GM10266 (cell line): ENCODE measurements around the gene FKBP1C.

Source experiments
- DNase-seq: peaks from one replicate; pipeline ENCODE4 v3.0.0; 2012; ENCODE audit errors: extremely low spot score
- CTCF ChIP-seq: IDR thresholded peaks from 2 replicates; pipeline ENCODE4 v1.5.1; 2012; ENCODE audit warnings: mild to moderate bottlenecking, low read depth; ENCODE audit not compliant: control insufficient read depth, insufficient read depth; ENCODE audit errors: missing control alignments

Gene FKBP1C

DNA sequence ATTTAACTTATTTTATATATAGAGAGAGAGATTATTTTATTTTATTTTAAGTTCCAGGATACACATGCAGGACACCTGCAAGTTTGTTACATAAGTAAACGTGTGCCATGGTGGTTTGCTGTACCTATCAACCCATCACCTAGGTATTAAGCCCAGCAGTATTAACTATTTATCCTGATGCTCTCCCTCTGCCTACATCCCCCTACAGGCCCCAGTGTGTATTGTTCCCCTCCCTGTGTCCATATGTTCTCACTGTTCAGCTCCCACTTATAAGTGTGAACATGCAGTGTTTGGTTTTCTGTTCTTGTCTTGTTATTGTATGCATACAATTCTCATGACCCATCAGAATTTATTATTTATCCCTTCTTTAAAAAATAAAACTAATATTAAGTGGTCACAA is 34.6 kb downstream of the FKBP1C start:
- no peak for TF ChIP-seq CTCF
- no peak for DNase-seq

DNA sequence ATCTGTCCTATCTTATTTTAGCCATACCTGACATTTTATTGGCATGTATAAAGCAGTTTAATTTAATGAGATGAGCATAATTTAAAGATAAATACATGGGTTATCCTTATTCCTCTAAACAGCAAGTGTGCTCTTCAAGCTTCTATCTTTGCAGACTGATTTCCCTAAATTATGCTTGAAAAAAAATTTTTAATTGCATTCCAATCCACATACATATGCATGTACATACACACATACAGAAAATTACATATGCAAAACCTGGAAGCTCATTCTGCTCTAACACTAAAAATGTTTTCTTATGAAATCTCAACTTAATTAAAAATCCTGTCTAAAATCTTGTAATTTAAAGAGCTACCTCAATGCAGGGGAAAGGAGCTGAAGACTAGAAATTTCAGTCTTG is 35.3 kb downstream of the FKBP1C start:
- TF ChIP-seq CTCF: no peak
- no peak for DNase-seq

GRCh38 chr6:63249875-63250482 is 38.7 kb downstream of the FKBP1C start:
- DNase-seq: no peak
- TF ChIP-seq CTCF: no peak

GRCh38 chr6:63259153-63259552 is 47.9 kb downstream of the FKBP1C start:
- DNase-seq: no peak
- TF ChIP-seq CTCF: no peak

GRCh38 chr6:63261820-63262219 is 50.6 kb downstream of the FKBP1C start:
- no peak for TF ChIP-seq CTCF
- DNase-seq: no peak
